HL-60 (cell line): ENCODE data around the gene SPTSSA.

Experiments
- DNase-seq, 2 experiments: peaks; one replicate each; pipeline ENCODE4 v3.0.0-alpha.2; 2010 to 2020; ENCODE audit warnings: low read depth in 1 of 2, low spot score in 1 of 2
- H3K27ac ChIP-seq: fragments of 250-450 bp; sonication (Bioruptor Pico); replicated peaks from 2 replicates; pipeline ENCODE4 v1.5.1; 2020; ENCODE audit warnings: mild to moderate bottlenecking, moderate library complexity
- H3K27me3 ChIP-seq: fragments of 250-450 bp; sonication (Bioruptor Pico); 2 replicates; pipeline ENCODE4 v1.5.1; 2021; ENCODE audit warnings: mild to moderate bottlenecking, moderate library complexity; ENCODE audit not compliant: insufficient read depth, poor library complexity, severe bottlenecking
- H3K4me3 ChIP-seq: replicated peaks from 2 replicates; pipeline ENCODE4 v1.5.1; 2011; ENCODE audit warnings: mild to moderate bottlenecking, control low read depth, low read length; ENCODE audit not compliant: insufficient read depth
- CTCF ChIP-seq: IDR thresholded peaks from one replicate; pipeline ENCODE4 v1.5.1; 2011; ENCODE audit warnings: low read length, control low read depth, inconsistent platforms; ENCODE audit not compliant: insufficient read depth
- GABPA ChIP-seq: IDR thresholded peaks from 2 replicates; pipeline ENCODE4 v1.6.1; 2012; ENCODE audit warnings: low read depth
- POLR2AphosphoS5 ChIP-seq: IDR thresholded peaks from 2 replicates; pipeline ENCODE4 v1.6.1; 2012; ENCODE audit warnings: low read depth
- REST ChIP-seq: IDR thresholded peaks from 2 replicates; pipeline ENCODE4 v1.6.1; 2012; ENCODE audit warnings: low read depth; ENCODE audit not compliant: insufficient replicate concordance
- SPI1 ChIP-seq: IDR thresholded peaks from 2 replicates; pipeline ENCODE4 v1.6.1; 2012; ENCODE audit warnings: low read depth, mild to moderate bottlenecking, borderline replicate concordance

SPTSSA gene

GRCh38 chr14:34498684-34499412 is 36.8 kb upstream of the SPTSSA start:
- H3K27me3 ChIP-seq = no peaks in the 10 kb centered on the region
- TF ChIP-seq GABPA (no peak), REST (no peak), POLR2AphosphoS5 (no peak), CTCF (peak; percentile 41), SPI1 (no peak)
- no peak overlapping the region for H3K4me3 ChIP-seq
- no peak overlapping the region for H3K27ac ChIP-seq
- DNase-seq = peak in 1 of 2 experiments; percentile 38

- Histone ChIP-seq H3K27me3 (no peaks in the 10 kb centered on the region), H3K4me3 (no peak overlapping the region), H3K27ac (no peak overlapping the region)
- TF ChIP-seq SPI1 (no peak), REST (no peak), CTCF (no peak)
- peak; percentile 53 to 76 for DNase-seq
Measured at GRCh38 chr14:34496679-34497513, 34.9 kb upstream of the SPTSSA start.

GRCh38 chr14:34496007-34496678 is 34.1 kb upstream of the SPTSSA start:
- no peak for TF ChIP-seq REST
- TF ChIP-seq POLR2AphosphoS5 = no peak
- TF ChIP-seq GABPA = no peak
- no peak for TF ChIP-seq CTCF
- no peak for TF ChIP-seq SPI1

More at GRCh38 chr14:34496007-34496678, 34.1 kb upstream of the SPTSSA start:
- Histone ChIP-seq H3K27me3 (no peaks in the 10 kb centered on the region), H3K4me3 (no peak overlapping the region), H3K27ac (no peak overlapping the region)
- no peak for DNase-seq
